CD4-positive, alpha-beta T cell treated with Interleukin-1 beta for 1 hour (primary cell): ENCODE measurements around the gene BIK.

Source experiments
- DNase-seq, 2 donors: peaks; one replicate each; pipeline ENCODE4 v3.0.0-alpha.2; 2020 to 2022

BIK gene

GRCh38 chr22:43106302-43106701 lies 4.2 kb upstream of the BIK start:
- DNase-seq: no peak

DNA sequence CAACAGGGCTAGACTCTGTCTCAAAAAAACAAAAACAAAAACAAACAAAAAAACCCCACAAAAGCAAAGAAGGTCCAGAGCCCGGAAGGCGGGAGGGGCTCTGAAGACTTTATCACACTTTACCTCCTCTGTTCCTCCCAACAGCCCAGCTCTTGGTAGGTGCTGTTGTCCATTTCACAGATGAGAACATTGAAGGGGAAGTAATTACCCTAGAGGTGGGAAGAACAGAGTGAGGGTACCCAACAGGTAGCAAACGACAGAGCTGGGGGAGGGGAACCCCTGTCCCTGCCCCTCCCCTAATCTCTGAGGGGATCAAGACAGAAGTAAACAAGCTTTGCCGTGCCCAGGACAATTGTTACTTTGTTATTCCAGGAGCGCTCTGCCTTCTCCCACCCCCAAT lies 1.0 kb upstream of the BIK start:
- DNase-seq: no peak

DNA sequence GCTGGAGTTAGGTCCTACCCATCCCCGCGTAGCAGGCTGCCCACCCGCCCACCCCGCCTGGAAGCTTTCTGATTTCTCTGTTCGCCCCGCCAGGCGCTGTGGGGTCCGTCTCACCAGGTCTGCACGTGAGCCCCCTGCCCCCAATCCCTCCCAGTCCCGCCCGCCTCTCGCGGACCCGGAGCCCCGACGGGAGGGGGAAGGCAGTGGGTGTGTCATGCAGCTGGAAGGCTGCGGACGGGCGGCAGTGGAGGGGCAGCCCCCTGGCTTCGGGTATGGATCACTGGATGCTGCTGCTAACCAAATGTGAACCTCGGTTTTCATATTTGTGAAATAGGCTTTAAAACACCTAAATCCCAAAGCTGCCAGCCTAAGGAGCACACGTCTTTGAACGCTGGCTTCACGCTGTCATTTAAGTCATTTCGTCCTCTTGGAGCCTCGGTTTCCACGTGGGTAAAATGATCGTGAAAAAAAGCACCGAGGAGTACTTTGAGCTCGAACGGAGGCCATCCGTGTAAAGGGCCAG lies 568 bp upstream of the BIK start:
- DNase-seq: no peak

- peak; percentile 55 to 56 for DNase-seq
Measured at GRCh38 chr22:43110927-43111623, 525 bp downstream of the BIK start.

GRCh38 chr22:43113526-43114251 lies 3.1 kb downstream of the BIK start:
- no peak for DNase-seq

- no peak for DNase-seq
Measured at GRCh38 chr22:43114958-43115357, 4.4 kb downstream of the BIK start.

GRCh38 chr22:43116932-43117331 lies 6.4 kb downstream of the BIK start:
- DNase-seq: no peak

- DNase-seq: no peak
Measured at GRCh38 chr22:43118024-43118849, 7.7 kb downstream of the BIK start.

DNA sequence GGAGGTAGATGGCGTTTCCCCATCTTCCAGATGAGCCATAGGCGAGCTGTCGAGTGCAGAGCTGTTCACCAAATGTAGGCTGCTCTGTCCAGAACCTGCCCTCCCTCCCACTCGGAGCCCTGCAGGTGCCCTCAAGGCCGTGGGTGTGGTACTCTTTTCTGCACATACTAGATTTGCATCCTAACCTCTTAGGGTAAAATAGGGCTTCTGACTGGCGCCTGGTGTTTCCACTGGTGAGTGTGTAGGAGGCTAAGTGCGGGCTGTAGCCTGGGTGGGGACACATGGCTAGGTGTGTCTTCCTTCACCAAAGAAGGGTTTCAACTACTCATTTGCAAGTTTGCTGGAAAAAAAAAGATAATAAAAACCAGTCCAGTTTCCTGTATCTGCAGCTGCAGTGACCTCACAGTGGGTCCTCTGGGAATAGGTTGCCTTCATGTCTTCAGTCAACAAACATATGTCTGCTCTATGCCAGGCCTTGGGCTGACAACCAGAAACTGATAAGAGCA lies 8.5 kb downstream of the BIK start:
- DNase-seq: no peak

DNA sequence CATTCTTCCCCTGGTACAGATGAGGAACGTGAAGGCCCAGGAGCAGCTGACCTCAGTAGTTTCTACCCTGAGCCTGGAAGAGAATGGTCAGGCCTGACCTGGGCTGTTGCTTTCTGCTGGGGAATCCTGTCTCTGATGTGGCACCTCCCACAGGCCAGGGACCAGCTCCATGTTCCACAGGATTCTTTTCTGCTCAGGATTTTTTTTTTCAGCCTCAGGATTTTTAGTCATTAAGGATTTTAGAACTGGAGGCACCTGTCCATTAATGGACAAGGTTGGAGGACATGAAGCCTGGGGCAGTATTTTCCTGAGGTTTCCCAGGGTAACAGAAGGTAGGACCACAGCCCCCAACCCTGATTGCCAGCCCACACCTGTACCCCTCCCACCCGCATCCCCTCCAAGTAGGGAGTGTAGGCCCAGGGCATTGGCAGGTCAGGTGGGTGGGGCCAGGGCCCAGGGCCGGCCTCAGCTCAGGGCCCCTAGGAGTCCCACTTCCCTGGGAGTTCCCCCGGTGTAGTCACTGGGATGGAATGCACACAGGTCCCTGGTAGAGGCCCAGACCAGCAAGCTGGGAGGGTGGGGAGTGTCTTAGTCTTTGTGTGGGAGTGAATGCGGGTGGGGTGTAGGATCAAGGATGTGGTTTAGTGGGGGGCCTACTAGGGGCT lies 16.1 kb downstream of the BIK start:
- no peak for DNase-seq

DNA sequence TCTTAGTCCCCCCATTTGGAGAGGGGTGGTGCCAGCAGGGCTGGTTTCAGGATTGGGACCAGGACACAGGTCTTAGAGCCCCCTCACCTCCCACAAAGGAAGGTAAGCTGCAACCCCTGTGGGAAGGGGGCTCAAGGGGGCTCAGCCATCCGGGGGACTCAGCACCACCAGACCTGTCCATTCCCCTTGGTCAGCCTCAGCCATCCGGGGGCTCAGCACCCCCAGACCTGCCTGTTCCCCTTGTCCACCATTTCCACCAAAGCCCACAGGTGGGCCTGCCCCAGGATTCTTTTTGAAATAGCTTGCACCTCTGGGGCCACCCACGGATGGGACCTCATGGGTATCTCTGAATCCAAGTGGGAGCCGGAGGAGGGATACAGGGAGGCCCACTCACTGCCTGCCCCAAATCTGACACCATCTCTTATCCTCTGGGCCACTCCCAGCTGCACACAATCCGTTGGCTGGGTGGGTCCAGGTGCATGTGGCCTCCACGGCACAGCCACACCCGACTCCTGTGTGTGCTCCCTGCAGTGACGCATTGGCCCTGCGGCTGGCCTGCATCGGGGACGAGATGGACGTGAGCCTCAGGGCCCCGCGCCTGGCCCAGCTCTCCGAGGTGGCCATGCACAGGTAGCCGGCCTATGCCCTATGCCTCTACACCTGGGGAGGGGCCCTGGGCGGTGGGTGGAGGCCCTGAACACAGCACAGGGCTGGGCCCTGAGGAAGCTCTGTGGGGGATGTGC lies 16.8 kb downstream of the BIK start:
- no peak for DNase-seq

DNA sequence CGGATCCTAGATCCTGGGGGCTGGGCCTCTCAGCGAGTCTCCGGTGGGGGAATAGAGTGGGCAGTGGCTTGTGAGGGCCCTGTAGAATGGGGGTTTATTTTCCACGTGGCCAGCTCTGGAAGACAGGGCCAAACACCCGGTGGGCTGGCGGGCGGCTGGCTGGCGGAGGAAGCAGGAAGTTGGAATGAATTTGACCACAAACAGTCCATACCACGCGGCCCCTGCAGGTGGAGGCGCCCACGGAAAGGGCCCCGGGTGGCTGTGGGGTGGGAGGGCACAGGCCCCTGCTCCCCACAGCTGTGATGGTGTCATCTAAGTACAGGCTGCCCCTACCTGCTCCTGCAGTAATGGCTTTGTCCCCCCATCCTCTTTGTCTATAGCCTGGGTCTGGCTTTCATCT lies 17.6 kb downstream of the BIK start:
- no peak for DNase-seq

GRCh38 chr22:43128928-43129424 lies 18.4 kb downstream of the BIK start:
- no peak for DNase-seq

DNA sequence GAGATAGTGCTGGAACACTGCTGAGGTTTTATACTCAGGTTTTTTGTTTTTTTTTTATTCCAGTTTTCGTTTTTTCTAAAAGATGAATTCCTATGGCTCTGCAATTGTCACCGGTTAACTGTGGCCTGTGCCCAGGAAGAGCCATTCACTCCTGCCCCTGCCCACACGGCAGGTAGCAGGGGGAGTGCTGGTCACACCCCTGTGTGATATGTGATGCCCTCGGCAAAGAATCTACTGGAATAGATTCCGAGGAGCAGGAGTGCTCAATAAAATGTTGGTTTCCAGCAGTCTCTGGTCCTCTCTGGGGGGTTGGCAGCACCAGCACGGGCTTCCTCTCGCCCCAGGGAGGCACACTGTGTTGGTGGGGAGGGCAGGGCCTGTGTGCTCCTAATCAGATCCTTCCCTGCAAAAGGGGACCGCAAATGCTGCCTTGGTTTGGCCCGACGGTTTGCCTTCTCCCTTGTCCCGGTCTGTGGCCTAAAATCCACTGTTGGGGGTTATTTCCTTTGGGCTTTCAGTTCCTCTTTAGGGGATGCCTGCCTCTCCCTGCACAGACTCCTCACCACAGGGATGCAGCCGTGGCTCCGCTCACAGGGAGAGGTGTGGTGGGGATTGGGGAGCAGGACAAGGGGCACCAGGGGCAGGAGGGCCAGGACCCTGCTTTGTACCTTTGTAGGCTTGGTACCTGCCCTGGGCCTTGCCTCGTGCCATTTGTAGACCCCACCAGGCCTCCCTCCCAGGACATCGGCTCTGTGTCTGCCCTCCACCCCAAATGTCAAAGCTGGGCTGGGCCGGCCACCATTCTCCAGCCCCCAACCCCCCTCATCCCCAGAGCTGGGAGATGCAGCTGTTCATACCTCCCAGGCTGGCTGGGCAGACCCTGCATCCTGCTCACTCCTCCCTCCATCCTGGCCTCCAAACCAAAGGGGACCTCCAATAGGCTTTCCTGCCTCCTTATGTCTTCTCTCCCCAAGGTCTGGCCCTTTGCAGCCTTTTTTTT lies 19.2 kb downstream of the BIK start:
- no peak for DNase-seq

- no peak for DNase-seq
Measured at GRCh38 chr22:43131773-43132501, 21.4 kb downstream of the BIK start.

- DNase-seq: no peak
Measured at GRCh38 chr22:43133401-43133800, 22.9 kb downstream of the BIK start.

DNA sequence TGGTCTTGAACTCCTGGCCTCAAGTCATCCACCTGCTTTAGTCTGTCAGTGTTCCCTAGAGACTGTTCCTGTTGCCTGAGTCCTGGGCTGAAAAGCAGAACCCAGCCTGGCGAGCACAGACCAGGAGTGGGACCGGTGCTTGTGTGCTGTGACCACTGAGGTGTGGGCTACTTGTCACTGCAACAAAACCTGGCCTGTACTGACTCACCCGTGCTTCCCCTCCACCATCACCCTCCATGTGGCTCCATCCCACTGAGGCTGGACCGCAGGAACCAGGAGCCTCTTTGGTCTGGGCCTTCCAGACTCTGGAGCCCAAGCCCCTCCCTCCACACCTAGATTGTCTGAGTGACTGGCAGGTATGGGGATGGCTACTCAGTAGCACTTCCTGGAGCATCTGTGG lies 24.0 kb downstream of the BIK start:
- DNase-seq: no peak

DNA sequence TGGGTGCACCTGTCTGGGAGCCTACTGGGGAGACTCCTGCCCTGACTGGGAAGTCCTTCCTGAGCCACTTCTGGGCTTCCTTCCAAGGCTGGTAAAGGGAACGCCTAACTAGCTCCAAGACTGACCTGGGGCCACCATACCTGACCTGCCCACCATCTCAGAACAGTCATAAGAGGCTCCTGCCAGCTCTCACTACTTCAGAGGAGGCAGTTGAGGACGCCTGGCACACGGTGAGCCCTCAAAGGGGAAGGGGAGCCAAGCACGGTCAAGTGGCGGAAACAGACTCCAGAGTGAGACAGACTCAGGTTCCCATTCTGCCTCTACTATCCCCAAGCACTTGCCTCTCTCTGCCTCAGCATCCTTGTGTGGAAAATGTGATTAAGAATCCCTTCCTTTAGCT lies 25.0 kb downstream of the BIK start:
- no peak for DNase-seq

- peak; percentile 43 to 51 for DNase-seq
Measured at GRCh38 chr22:43136255-43136654, 25.7 kb downstream of the BIK start.

GRCh38 chr22:43136801-43137200 lies 26.3 kb downstream of the BIK start:
- no peak for DNase-seq
